Hepatocyte (in vitro differentiated cells): ENCODE data around the gene LRRC3. TPM values are rescaled to one million over a fixed set of nuclear protein-coding genes. Genes with fewer than 3 reads are reported as not detected.
"Not testable (repeated sequence)": the region's sequence is repeated elsewhere in the genome, so short reads cannot be mapped to it uniquely, and the experiment has no call there.

Experiments used
- DNase-seq: peaks from one replicate; pipeline ENCODE4 v3.0.0-alpha.2; 2016; ENCODE audit warnings: low spot score
- H2AFZ ChIP-seq: fragments of 200-600 bp; sonication (generic); 2 replicates; pipeline ENCODE4 v1.6.0; 2016; ENCODE audit warnings: antibody characterized with exemption, mild to moderate bottlenecking
- H3K27ac ChIP-seq: fragments of 200-600 bp; sonication (generic); 2 replicates; pipeline ENCODE4 v1.5.1; 2016; ENCODE audit warnings: mild to moderate bottlenecking
- H3K27me3 ChIP-seq: fragments of 200-600 bp; sonication (generic); 2 replicates; pipeline ENCODE4 v1.6.1; 2016
- H3K36me3 ChIP-seq: fragments of 200-600 bp; sonication (generic); replicated peaks from 2 replicates; pipeline ENCODE4 v1.5.1; 2016; ENCODE audit warnings: low read depth; ENCODE audit not compliant: insufficient read depth
- H3K4me1 ChIP-seq: fragments of 200-600 bp; sonication (generic); 2 replicates; pipeline ENCODE4 v1.5.1; 2016; ENCODE audit warnings: mild to moderate bottlenecking, moderate library complexity; ENCODE audit not compliant: insufficient read depth
- H3K4me2 ChIP-seq: fragments of 200-600 bp; sonication (generic); 2 replicates; pipeline ENCODE4 v1.6.0; 2016
- H3K4me3 ChIP-seq: fragments of 200-600 bp; sonication (generic); 2 replicates; pipeline ENCODE4 v1.5.1; 2016; ENCODE audit warnings: mild to moderate bottlenecking
- H3K79me2 ChIP-seq: fragments of 200-600 bp; sonication (generic); 2 replicates; pipeline ENCODE4 v1.6.0; 2017; ENCODE audit warnings: mild to moderate bottlenecking
- H3K9me2 ChIP-seq: fragments of 200-600 bp; sonication (generic); replicated peaks from 2 replicates; pipeline ENCODE4 v1.6.0; 2017; ENCODE audit warnings: mild to moderate bottlenecking; ENCODE audit not compliant: insufficient read depth
- H3K9me3 ChIP-seq: fragments of 200-600 bp; sonication (generic); 2 replicates; pipeline ENCODE4 v1.5.1; 2016; ENCODE audit warnings: low read depth, mild to moderate bottlenecking
- H4K20me1 ChIP-seq: fragments of 200-600 bp; sonication (generic); 2 replicates; pipeline ENCODE4 v1.6.0; 2016; ENCODE audit warnings: mild to moderate bottlenecking; ENCODE audit not compliant: insufficient read depth, poor library complexity, severe bottlenecking
- CTCF ChIP-seq: fragments of 200-600 bp; sonication (generic); IDR thresholded peaks from 2 replicates; pipeline ENCODE4 v1.5.1; 2016; ENCODE audit warnings: antibody characterized with exemption, mild to moderate bottlenecking; ENCODE audit not compliant: poor library complexity
- EZH2 ChIP-seq: fragments of 200-600 bp; sonication (generic); IDR thresholded peaks from 2 replicates; pipeline ENCODE4 v1.6.1; 2016; ENCODE audit warnings: antibody characterized with exemption, mild to moderate bottlenecking, borderline replicate concordance
- EZH2phosphoT487 ChIP-seq: fragments of 200-600 bp; sonication (generic); IDR thresholded peaks from one replicate; pipeline ENCODE4 v1.6.1; 2018; ENCODE audit warnings: antibody characterized with exemption, mild to moderate bottlenecking, low read depth, moderate library complexity; ENCODE audit not compliant: unreplicated experiment, severe bottlenecking
- WGBS: methylation state at CpG from one replicate; pipeline ENCODE4 v1.1.6; 2016; ENCODE audit warnings: low lambda C conversion rate; ENCODE audit errors: missing lambda C conversion rate; 5-methylcytosine and 5-hydroxymethylcytosine counted together
- polyA plus RNA-seq: library from polyadenylated mRNA; unstranded; fragments of >200 nt; fragmentation: Nextera tagmentation; extraction: Ambion mirVana; gene quantifications from 2 replicates; pipeline ENCODE4 v1.2.1, GENCODE V29; 2016
- total RNA-seq: library from RNA; depleted of rRNA; stranded (reverse); fragments of >200 nt; gene quantifications from 2 replicates; pipeline ENCODE4 v1.2.3, GENCODE V29; 2014

The LRRC3 gene
- total and polyA plus RNA-seq, 2 experiments from 2014 or later: 7.2 to 7.3 TPM

DNA sequence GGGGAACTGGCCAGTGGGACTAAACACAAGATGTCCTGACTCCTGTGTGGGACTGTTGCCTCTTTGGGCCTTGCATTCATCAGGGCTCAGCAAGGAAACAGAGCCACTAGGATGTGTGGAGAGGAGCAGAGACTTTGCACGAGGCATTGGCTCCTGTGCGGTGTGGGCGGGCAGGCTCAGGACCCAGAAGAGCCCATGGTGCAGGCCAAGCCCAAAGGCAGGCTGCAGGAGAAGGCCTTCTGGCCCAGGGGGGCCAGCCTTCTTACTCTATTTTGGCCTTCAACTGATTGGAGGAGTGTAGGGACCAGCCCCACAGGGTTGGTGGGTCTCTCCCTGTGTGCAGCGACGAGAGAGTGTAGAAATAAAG lies 23.5 kb downstream of the LRRC3 start:
- Histone ChIP-seq H3K79me2 (no peaks in the 10 kb centered on the region), H3K4me1 (no peaks in the 10 kb centered on the region), H3K9me2 (no peaks in the 10 kb centered on the region), H3K36me3 (no peaks in the 10 kb centered on the region), H2AFZ (no peak overlapping the region), H3K4me3 (no peak overlapping the region), H3K4me2 (no peak overlapping the region), H4K20me1 (no peaks in the 10 kb centered on the region), H3K27ac (no peak overlapping the region), H3K27me3 (no peaks in the 10 kb centered on the region), H3K9me3 (no peaks in the 10 kb centered on the region)
- TF ChIP-seq CTCF (no peak), EZH2 (no peak), EZH2phosphoT487 (no peak)
- 96% methylated on average over 5 of the region's 5 CpGs for WGBS
- DNase-seq: no peak

- H3K9me3 ChIP-seq, H3K79me2 ChIP-seq, DNase-seq, H2AFZ ChIP-seq, H3K4me2 ChIP-seq, H3K27ac ChIP-seq, H4K20me1 ChIP-seq, H3K9me2 ChIP-seq, H3K4me1 ChIP-seq, H3K4me3 ChIP-seq, H3K36me3 ChIP-seq, H3K27me3 ChIP-seq: not testable (repeated sequence)
- peak; percentile 58 for TF ChIP-seq CTCF
- 61% methylated on average over 19 of the region's 21 CpGs for WGBS
Measured at GRCh38 chr21:44479556-44480199, 24.4 kb downstream of the LRRC3 start.

- Histone ChIP-seq H3K4me2 (no peak overlapping the region), H3K9me2 (no peaks in the 10 kb centered on the region), H3K27me3 (no peaks in the 10 kb centered on the region), H4K20me1 (no peaks in the 10 kb centered on the region), H3K36me3 (no peaks in the 10 kb centered on the region), H3K4me3 (no peak overlapping the region), H3K9me3 (no peaks in the 10 kb centered on the region), H3K27ac (no peak overlapping the region), H3K4me1 (no peaks in the 10 kb centered on the region), H3K79me2 (no peaks in the 10 kb centered on the region), H2AFZ (no peak overlapping the region)
- TF ChIP-seq CTCF: no peak
- TF ChIP-seq EZH2: no peak
- no peak for TF ChIP-seq EZH2phosphoT487
- no peak for DNase-seq
- 88% methylated on average over 16 of the region's 16 CpGs for WGBS
Measured at GRCh38 chr21:44480200-44481053, 25.1 kb downstream of the LRRC3 start.
